Neural cell (in vitro differentiated cells): ENCODE measurements around the gene TGFBR3. TPM values are rescaled to one million over a fixed set of nuclear protein-coding genes. Genes with fewer than 3 reads are reported as not detected.

Experiments used
- H2AFZ ChIP-seq: fragments of 200-600, 300-800 bp; sonication (generic), shearing (Covaris generic); 2 replicates; pipeline ENCODE4 v1.6.0; 2014; ENCODE audit warnings: low read depth, mild to moderate bottlenecking, antibody characterized with exemption, low read length, moderate library complexity
- H3F3A ChIP-seq: fragments of 200-600 bp; shearing (Covaris generic); 2 replicates; pipeline ENCODE4 v1.6.1; 2016; ENCODE audit warnings: mild to moderate bottlenecking, moderate library complexity, mixed read lengths, antibody characterized with exemption, low read length; ENCODE audit not compliant: insufficient read depth, poor library complexity, severe bottlenecking
- H3K27ac ChIP-seq: fragments of 200-600, 300-800 bp; sonication (generic), shearing (Covaris generic); 2 replicates; pipeline ENCODE4 v1.5.1; 2014; ENCODE audit warnings: mild to moderate bottlenecking, low read length, moderate library complexity
- H3K27me3 ChIP-seq: fragments of 300-800, 200-600 bp; sonication (generic), shearing (Covaris generic); 2 replicates; pipeline ENCODE4 v1.6.0; 2014; ENCODE audit warnings: mild to moderate bottlenecking, low read depth, low read length, moderate library complexity; ENCODE audit not compliant: insufficient read depth
- H3K36me3 ChIP-seq: fragments of 300-800, 200-600 bp; sonication (generic), shearing (Covaris generic); 2 replicates; pipeline ENCODE4 v1.5.1; 2014; ENCODE audit warnings: mild to moderate bottlenecking, antibody characterized with exemption, low read length, moderate library complexity; ENCODE audit not compliant: insufficient read depth
- H3K4me2 ChIP-seq: fragments of 300-800, 200-600 bp; sonication (generic), shearing (Covaris generic); 2 replicates; pipeline ENCODE4 v1.6.0; 2014; ENCODE audit warnings: mild to moderate bottlenecking, low read length
- H3K4me3 ChIP-seq: fragments of 300-800, 200-600 bp; sonication (generic), shearing (Covaris generic); 2 replicates; pipeline ENCODE4 v1.5.1; 2014; ENCODE audit warnings: mild to moderate bottlenecking, low read length, moderate library complexity
- H3K79me2 ChIP-seq: fragments of 200-600 bp; shearing (Covaris generic); replicated peaks from 2 replicates; pipeline ENCODE4 v1.6.0; 2014; ENCODE audit warnings: mild to moderate bottlenecking, low read length, moderate library complexity; ENCODE audit not compliant: insufficient read depth
- H3K9ac ChIP-seq: fragments of 300-800, 200-600 bp; sonication (generic), shearing (Covaris generic); 2 replicates; pipeline ENCODE4 v1.6.1; 2016; ENCODE audit warnings: mild to moderate bottlenecking, low read length, mixed read lengths
- H3K9me2 ChIP-seq: fragments of 200-600 bp; shearing (Covaris generic); 2 replicates; pipeline ENCODE4 v1.6.1; 2016; ENCODE audit warnings: mild to moderate bottlenecking, low read length, mixed read lengths; ENCODE audit not compliant: insufficient read depth
- H3K9me3 ChIP-seq: fragments of 200-600, 300-800 bp; sonication (generic), shearing (Covaris generic); 2 replicates; pipeline ENCODE4 v1.6.1; 2016; ENCODE audit warnings: mild to moderate bottlenecking, mixed run types, low read length, moderate library complexity, mixed read lengths
- H4K20me1 ChIP-seq: fragments of 200-600 bp; shearing (Covaris generic); 2 replicates; pipeline ENCODE4 v1.6.1; 2016; ENCODE audit warnings: mild to moderate bottlenecking, mixed run types; ENCODE audit not compliant: insufficient read depth
- CTCF ChIP-seq: fragments of 450-650 bp; IDR thresholded peaks from 2 replicates; pipeline ENCODE4 v1.5.1; 2014; ENCODE audit warnings: antibody characterized with exemption, mild to moderate bottlenecking, moderate library complexity; ENCODE audit not compliant: poor library complexity, severe bottlenecking
- EP300 ChIP-seq: fragments of 450-650 bp; conservative IDR thresholded peaks from 2 replicates; pipeline ENCODE4 v1.6.1; 2014; ENCODE audit warnings: antibody characterized with exemption, mild to moderate bottlenecking, moderate library complexity; ENCODE audit not compliant: poor library complexity, severe bottlenecking
- EZH2 ChIP-seq: fragments of 200-600, 300-800 bp; shearing (Covaris generic), sonication (generic); IDR thresholded peaks from 2 replicates; pipeline ENCODE4 v1.6.1; 2014; ENCODE audit warnings: antibody characterized with exemption, low read length, borderline replicate concordance, mild to moderate bottlenecking; ENCODE audit not compliant: insufficient read depth, poor library complexity, severe bottlenecking
- MXI1 ChIP-seq: fragments of 450-650 bp; conservative IDR thresholded peaks from 2 replicates; pipeline ENCODE4 v1.6.1; 2014; ENCODE audit warnings: antibody characterized with exemption, mild to moderate bottlenecking; ENCODE audit not compliant: poor library complexity, severe bottlenecking
- POLR2AphosphoS5 ChIP-seq: IDR thresholded peaks from 2 replicates; pipeline ENCODE4 v1.6.1; 2012
- RAD21 ChIP-seq: fragments of 450-650 bp; conservative IDR thresholded peaks from 2 replicates; pipeline ENCODE4 v1.6.1; 2014; ENCODE audit warnings: antibody characterized with exemption, mild to moderate bottlenecking, moderate library complexity
- REST ChIP-seq: IDR thresholded peaks from 2 replicates; pipeline ENCODE4 v1.6.1; 2012; ENCODE audit warnings: borderline replicate concordance
- SMC3 ChIP-seq: fragments of 450-650 bp; conservative IDR thresholded peaks from 2 replicates; pipeline ENCODE4 v1.6.1; 2014; ENCODE audit warnings: antibody characterized with exemption, mild to moderate bottlenecking, moderate library complexity; ENCODE audit not compliant: poor library complexity
- TAF1 ChIP-seq: IDR thresholded peaks from 2 replicates; pipeline ENCODE4 v1.6.1; 2012; ENCODE audit warnings: low read depth
- polyA plus RNA-seq: library from polyadenylated mRNA; depleted of rRNA; stranded (reverse); fragments of >200 nt; gene quantifications from 2 replicates; pipeline ENCODE4 v1.2.3, GENCODE V29; 2014

TGFBR3 gene
- polyA plus RNA-seq, 1 donor from 2014 or later = 0.25 TPM

DNA sequence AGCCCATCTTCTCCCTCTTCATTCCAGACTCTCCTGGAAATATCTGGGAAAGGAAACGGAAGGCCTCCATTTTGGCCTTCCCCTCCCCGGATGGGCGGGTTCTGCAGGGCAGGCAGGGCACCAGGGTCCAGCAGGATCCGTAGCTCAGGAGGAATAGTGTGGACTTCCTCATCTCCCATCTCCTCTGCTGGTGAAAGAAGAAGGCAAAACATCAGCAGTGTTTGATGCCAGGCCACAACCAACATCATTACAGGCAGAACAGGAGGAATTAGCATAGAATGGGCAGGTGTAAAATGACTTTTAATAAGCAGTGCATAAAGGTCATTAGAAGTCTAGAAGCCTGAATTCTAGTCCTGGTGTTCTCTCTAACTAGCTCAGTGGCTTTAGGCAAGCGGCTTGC is 165.9 kb downstream of the TGFBR3 start:
- Histone ChIP-seq H3K9ac (no peak overlapping the region), H2AFZ (no peak overlapping the region), H3K9me3 (no peaks in the 10 kb centered on the region), H3K4me3 (no peak overlapping the region), H3F3A (no peaks in the 10 kb centered on the region), H3K9me2 (no peaks in the 10 kb centered on the region), H3K27me3 (no peaks in the 10 kb centered on the region), H3K27ac (no peak overlapping the region), H3K4me2 (no peak overlapping the region), H3K36me3 (no peaks in the 10 kb centered on the region), H4K20me1 (no peaks in the 10 kb centered on the region), H3K79me2 (no peaks in the 10 kb centered on the region)
- TF ChIP-seq SMC3 (no peak), RAD21 (no peak)

- Histone ChIP-seq H4K20me1 (no peaks in the 10 kb centered on the region), H2AFZ (no peak overlapping the region), H3K79me2 (no peaks in the 10 kb centered on the region), H3K9ac (no peak overlapping the region), H3K27me3 (no peaks in the 10 kb centered on the region), H3K36me3 (no peaks in the 10 kb centered on the region), H3K9me3 (no peaks in the 10 kb centered on the region), H3K4me2 (no peak overlapping the region), H3F3A (no peaks in the 10 kb centered on the region), H3K27ac (no peak overlapping the region), H3K4me3 (no peak overlapping the region), H3K9me2 (no peaks in the 10 kb centered on the region)
- TF ChIP-seq REST = no peak
- no peak for TF ChIP-seq TAF1
- TF ChIP-seq EP300 = no peak
- no peak for TF ChIP-seq EZH2
- no peak for TF ChIP-seq RAD21
- no peak for TF ChIP-seq MXI1
- no peak for TF ChIP-seq CTCF
- no peak for TF ChIP-seq POLR2AphosphoS5
- no peak for TF ChIP-seq SMC3
Observed at GRCh38 chr1:91718877-91719276, 167.1 kb downstream of the TGFBR3 start.

- H2AFZ ChIP-seq = no peak overlapping the region
- no peaks in the 10 kb centered on the region for H3K36me3 ChIP-seq
- H3K9me3 ChIP-seq = no peaks in the 10 kb centered on the region
- TF ChIP-seq SMC3 = no peak
- TF ChIP-seq REST = no peak
- TF ChIP-seq CTCF = no peak
- no peak for TF ChIP-seq TAF1
- TF ChIP-seq EP300 = no peak
- no peak for TF ChIP-seq POLR2AphosphoS5
- no peak for TF ChIP-seq MXI1
- no peak for TF ChIP-seq RAD21
- no peak for TF ChIP-seq EZH2
- no peaks in the 10 kb centered on the region for H4K20me1 ChIP-seq
- H3K9ac ChIP-seq = no peak overlapping the region
- H3K27me3 ChIP-seq = no peaks in the 10 kb centered on the region
- no peaks in the 10 kb centered on the region for H3K79me2 ChIP-seq
- no peaks in the 10 kb centered on the region for H3F3A ChIP-seq
- H3K4me2 ChIP-seq = no peak overlapping the region
- H3K4me3 ChIP-seq = no peak overlapping the region
- no peak overlapping the region for H3K27ac ChIP-seq
- no peaks in the 10 kb centered on the region for H3K9me2 ChIP-seq
Observed at GRCh38 chr1:91718368-91718767, 167.6 kb downstream of the TGFBR3 start.
